ENCODE data around the gene DMD.

DNA sequence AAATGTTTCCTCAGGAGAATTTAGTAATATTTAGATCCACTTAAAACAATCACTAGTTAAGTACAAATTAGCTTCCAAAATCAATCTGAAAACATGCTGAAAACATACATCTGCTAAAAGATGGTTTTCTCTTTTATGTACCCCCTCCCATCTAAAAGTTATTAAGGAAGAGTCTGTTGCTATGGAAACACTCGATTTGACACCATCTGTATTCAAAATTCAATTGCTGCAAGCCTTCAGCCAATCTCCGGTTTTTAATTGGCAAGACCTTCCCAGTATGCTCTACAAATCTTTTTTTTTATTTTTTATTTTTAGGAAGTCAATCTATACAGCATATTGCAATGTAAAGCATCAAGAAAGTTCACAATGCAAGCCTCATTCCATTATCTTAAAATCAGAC lies 1500.2 kb downstream of the DMD start:
- TF ChIP-seq, protein P1, sequence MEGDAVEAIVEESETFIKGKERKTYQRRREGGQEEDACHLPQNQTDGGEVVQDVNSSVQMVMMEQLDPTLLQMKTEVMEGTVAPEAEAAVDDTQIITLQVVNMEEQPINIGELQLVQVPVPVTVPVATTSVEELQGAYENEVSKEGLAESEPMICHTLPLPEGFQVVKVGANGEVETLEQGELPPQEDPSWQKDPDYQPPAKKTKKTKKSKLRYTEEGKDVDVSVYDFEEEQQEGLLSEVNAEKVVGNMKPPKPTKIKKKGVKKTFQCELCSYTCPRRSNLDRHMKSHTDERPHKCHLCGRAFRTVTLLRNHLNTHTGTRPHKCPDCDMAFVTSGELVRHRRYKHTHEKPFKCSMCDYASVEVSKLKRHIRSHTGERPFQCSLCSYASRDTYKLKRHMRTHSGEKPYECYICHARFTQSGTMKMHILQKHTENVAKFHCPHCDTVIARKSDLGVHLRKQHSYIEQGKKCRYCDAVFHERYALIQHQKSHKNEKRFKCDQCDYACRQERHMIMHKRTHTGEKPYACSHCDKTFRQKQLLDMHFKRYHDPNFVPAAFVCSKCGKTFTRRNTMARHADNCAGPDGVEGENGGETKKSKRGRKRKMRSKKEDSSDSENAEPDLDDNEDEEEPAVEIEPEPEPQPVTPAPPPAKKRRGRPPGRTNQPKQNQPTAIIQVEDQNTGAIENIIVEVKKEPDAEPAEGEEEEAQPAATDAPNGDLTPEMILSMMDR (conservative IDR thresholded peaks at IDR 0.05 in 1 of 2, IDR thresholded peaks at IDR 0.05 in 1 of 2; ENCODE audit: low read depth in 1 of 2, low read length in 2 of 2), result no peak
- no peak for TF ChIP-seq EZH2 (IDR thresholded peaks at IDR 0.05; ENCODE audit: low read length, missing control alignments)
